ENCODE data around the gene ZBTB11. TPM values are rescaled to one million over a fixed set of nuclear protein-coding genes. Genes with fewer than 3 reads are reported as not detected.
A peak's percentile ranks its signal among the peaks of the same experiment; 100 is the strongest.
"Not testable (repeated sequence)": the region's sequence is repeated elsewhere in the genome, so short reads cannot be mapped to it uniquely, and the experiment has no call there.

Gene ZBTB11
- total RNA-seq, 2 donors from 2014 or later, result 16.8 to 20.9 TPM

- peak overlapping the region; percentile 64 for H3K4me3 ChIP-seq (ENCODE audit: low read length)
- peaks cover 25% of the 10 kb centered on the region for H3K4me1 ChIP-seq (ENCODE audit: control insufficient read depth, insufficient read depth, low read length)
- no peak for TF ChIP-seq CTCF (conservative IDR thresholded peaks at IDR 0.05)
- H3K36me3 ChIP-seq (ENCODE audit: control insufficient read depth, insufficient read depth, low read length), result no peaks in the 10 kb centered on the region
- peak overlapping the region; percentile 53 for H3K4me3 Mint-ChIP-seq
- peaks cover 3% of the 10 kb centered on the region for H3K36me3 Mint-ChIP-seq (ENCODE audit: low read depth)
- DNase-seq, result no peak
- H3K9me3 Mint-ChIP-seq, result no peaks in the 10 kb centered on the region
- no peak overlapping the region for H3K9ac ChIP-seq (ENCODE audit: extremely low read depth, low read length, poor library complexity, severe bottlenecking)
- WGBS, 2 experiments (ENCODE audit: insufficient coverage in 1 of 2, insufficient read length in 1 of 2), result 90 to 100% methylated on average over 3 to 10 of the region's 10 CpGs
- no peak overlapping the region for H3K27ac Mint-ChIP-seq
- H3K27me3 Mint-ChIP-seq (ENCODE audit: insufficient read depth), result no peaks in the 10 kb centered on the region
- no peak overlapping the region for H3K27ac ChIP-seq (ENCODE audit: low read depth, low read length)
- H3K27me3 ChIP-seq (ENCODE audit: control insufficient read depth, insufficient read depth, low read length, poor library complexity, severe bottlenecking), result no peaks in the 10 kb centered on the region
- H3K9me3 ChIP-seq (ENCODE audit: control insufficient read depth, low read length), result no peaks in the 10 kb centered on the region
- peaks cover 45% of the 10 kb centered on the region for H3K4me1 Mint-ChIP-seq
These were observed 43.7 kb downstream of the ZBTB11 start for GRCh38 chr3:101633186-101633585.

DNA sequence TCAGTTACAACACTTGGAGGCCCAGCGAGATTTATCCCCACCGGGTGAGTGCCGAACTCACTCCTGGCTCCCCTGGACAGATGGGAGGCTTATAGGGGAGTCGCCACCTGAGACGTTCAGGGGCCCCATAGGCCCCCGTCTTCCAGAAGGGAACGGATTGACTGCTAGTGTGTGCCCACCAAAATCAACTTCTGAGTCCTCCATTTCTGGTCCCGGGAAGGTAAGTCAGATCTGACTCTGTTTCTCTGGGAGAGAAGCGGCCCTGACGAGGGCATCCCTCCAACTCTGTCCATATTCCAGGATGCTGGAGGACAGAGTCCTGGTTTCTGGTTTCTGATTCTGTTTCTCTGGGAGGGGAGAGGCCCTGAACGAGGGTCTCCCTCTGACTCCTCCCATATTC, 44.3 kb downstream of the ZBTB11 start:
- Mint-ChIP-seq H3K4me1 (peaks cover 39% of the 10 kb centered on the region), H3K36me3 (ENCODE audit: low read depth) (peaks cover 3% of the 10 kb centered on the region), H3K4me3 (peak overlapping the region; percentile 53), H3K9me3 (no peaks in the 10 kb centered on the region), H3K27ac (peak overlapping the region; percentile 56), H3K27me3 (ENCODE audit: insufficient read depth) (no peaks in the 10 kb centered on the region)
- peak overlapping the region; percentile 64 for H3K4me3 ChIP-seq (ENCODE audit: low read length)
- H3K27ac ChIP-seq (ENCODE audit: low read depth, low read length), result no peak overlapping the region
- no peak overlapping the region for H3K9ac ChIP-seq (ENCODE audit: extremely low read depth, low read length, poor library complexity, severe bottlenecking)
- 79 to 87% methylated on average over 8 to 11 of the region's 11 CpGs for WGBS, 2 experiments (ENCODE audit: insufficient coverage in 1 of 2, insufficient read length in 1 of 2)
- TF ChIP-seq CTCF (conservative IDR thresholded peaks at IDR 0.05), result no peak
- H3K4me1 ChIP-seq (ENCODE audit: control insufficient read depth, insufficient read depth, low read length), result peaks cover 24% of the 10 kb centered on the region
- peak; percentile 34 for DNase-seq
- H3K36me3 ChIP-seq (ENCODE audit: control insufficient read depth, insufficient read depth, low read length), result no peaks in the 10 kb centered on the region
- H3K9me3 ChIP-seq (ENCODE audit: control insufficient read depth, low read length), result no peaks in the 10 kb centered on the region
- H3K27me3 ChIP-seq (ENCODE audit: control insufficient read depth, insufficient read depth, low read length, poor library complexity, severe bottlenecking), result no peaks in the 10 kb centered on the region

DNA sequence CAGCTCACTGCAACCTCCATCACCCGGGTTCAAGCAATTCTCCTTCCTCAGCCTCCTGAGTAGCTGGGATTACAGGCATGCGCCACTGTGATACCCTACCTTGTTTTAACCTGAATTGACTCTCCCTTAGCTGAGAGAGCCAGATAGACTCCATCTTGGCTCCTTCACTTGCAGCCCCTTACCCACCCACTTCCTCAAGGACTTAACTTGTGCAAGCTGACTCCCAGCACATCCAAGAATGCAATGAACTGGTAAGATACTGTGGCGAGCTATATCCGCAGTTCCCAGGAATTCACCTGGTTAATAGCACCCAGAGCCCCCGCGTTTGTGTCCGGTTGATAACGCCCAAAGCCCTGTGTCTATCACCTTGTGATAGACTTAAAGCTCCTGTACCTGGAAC, 45.0 kb downstream of the ZBTB11 start:
- Mint-ChIP-seq H3K4me3 (peak overlapping the region; percentile 53), H3K27ac (peak overlapping the region; percentile 56), H3K4me1 (peaks cover 33% of the 10 kb centered on the region)
- not testable (repeated sequence) for H3K36me3 Mint-ChIP-seq (ENCODE audit: low read depth); H3K9me3 Mint-ChIP-seq; H3K9me3 ChIP-seq (ENCODE audit: control insufficient read depth, low read length); H3K27ac ChIP-seq (ENCODE audit: low read depth, low read length); H3K36me3 ChIP-seq (ENCODE audit: control insufficient read depth, insufficient read depth, low read length); H3K9ac ChIP-seq (ENCODE audit: extremely low read depth, low read length, poor library complexity, severe bottlenecking); H3K27me3 ChIP-seq (ENCODE audit: control insufficient read depth, insufficient read depth, low read length, poor library complexity, severe bottlenecking); H3K27me3 Mint-ChIP-seq (ENCODE audit: insufficient read depth); DNase-seq
- H3K4me1 ChIP-seq (ENCODE audit: control insufficient read depth, insufficient read depth, low read length), result peaks cover 22% of the 10 kb centered on the region
- H3K4me3 ChIP-seq (ENCODE audit: low read length), result peak overlapping the region; percentile 64
- 85 to 90% methylated on average over 8 of the region's 8 CpGs for WGBS, 2 experiments (ENCODE audit: insufficient coverage in 1 of 2, insufficient read length in 1 of 2)

Data from endodermal cell (in vitro differentiated cells).